Upper lobe of left lung (tissue), 4 donors: ENCODE measurements around the gene CPVL.

Experiments used
- CTCF ChIP-seq, 6 experiments: fragments of 450-650 bp in 4 of 6; fragments of 200-600 bp in 2 of 6; sonication (generic) in 2 of 6; IDR thresholded peaks; one replicate each; pipeline ENCODE4 v1.5.1; 2016 to 2019; ENCODE audit warnings: antibody characterized with exemption in 6 of 6
- POLR2A ChIP-seq, 4 donors: fragments of 450-650 bp; IDR thresholded peaks; one replicate each; pipeline ENCODE4 v1.5.1; 2016 to 2017; ENCODE audit warnings: antibody characterized with exemption in 4 of 4, mild to moderate bottlenecking in 2 of 4
- POLR2AphosphoS5 ChIP-seq, 2 donors: sonication (generic); formaldehyde crosslinking; IDR thresholded peaks; one replicate each; pipeline ENCODE4 v1.5.1; 2017; ENCODE audit warnings: antibody characterized with exemption in 2 of 2

- TF ChIP-seq POLR2AphosphoS5 (IDR thresholded peaks at IDR 0.05): no peak
- no peak for TF ChIP-seq CTCF (IDR thresholded peaks at IDR 0.05)
- TF ChIP-seq POLR2A (IDR thresholded peaks at IDR 0.05): no peak
These were observed 166.6 kb downstream of the CPVL start for GRCh38 chr7:28979776-28980175.
